Lung (tissue), 12 donors: Measurements from ENCODE around the gene ERICH6. TPM values are rescaled to one million over a fixed set of nuclear protein-coding genes. Genes with fewer than 3 reads are reported as not detected.

ENCODE experiments used
- ATAC-seq: fragments of 200-7000 bp; cut with Tn5 transposase; one replicate; pipeline ENCODE4 v1.9.1; 2020; ENCODE audit warnings: moderate number of reproducible peaks; ENCODE audit not compliant: insufficient read depth, low FRiP score
- DNase-seq, 3 donors: peaks; one replicate each; pipeline ENCODE4 v3.0.0-alpha.2; 2013 to 2017
- H3K27ac ChIP-seq, 2 donors: one replicate each; pipeline ENCODE4 v1.5.1; 2013; ENCODE audit warnings: mild to moderate bottlenecking in 2 of 2, moderate library complexity in 2 of 2, control low read depth in 1 of 2, inconsistent platforms in 1 of 2, low read depth in 1 of 2, low read length in 1 of 2
- H3K27me3 ChIP-seq, 3 donors: one replicate each; pipeline ENCODE4 v1.5.1; 2013; ENCODE audit warnings: low read length in 2 of 3; ENCODE audit not compliant: control insufficient read depth in 3 of 3, insufficient read depth in 3 of 3
- H3K36me3 ChIP-seq, 4 donors: one replicate each; pipeline ENCODE4 v1.5.1; 2013; ENCODE audit warnings: low read length in 4 of 4, mild to moderate bottlenecking in 1 of 4, moderate library complexity in 1 of 4; ENCODE audit not compliant: control insufficient read depth in 4 of 4, insufficient read depth in 4 of 4
- H3K4me1 ChIP-seq, 5 donors: one replicate each; pipeline ENCODE4 v1.5.1; 2013; ENCODE audit warnings: low read length in 5 of 5, mild to moderate bottlenecking in 2 of 5, moderate library complexity in 1 of 5; ENCODE audit not compliant: control insufficient read depth in 5 of 5, insufficient read depth in 5 of 5
- H3K4me3 ChIP-seq: one replicate; pipeline ENCODE4 v1.5.1; 2013; ENCODE audit warnings: mild to moderate bottlenecking, control low read depth, moderate library complexity
- H3K9ac ChIP-seq, 2 donors: one replicate each; pipeline ENCODE4 v1.5.1; 2013; ENCODE audit warnings: low read length in 2 of 2, control low read depth in 1 of 2; ENCODE audit not compliant: insufficient read depth in 1 of 2
- H3K9me3 ChIP-seq, 4 donors: one replicate each; pipeline ENCODE4 v1.5.1; 2013; ENCODE audit warnings: low read length in 3 of 4, mild to moderate bottlenecking in 1 of 4, moderate library complexity in 1 of 4; ENCODE audit not compliant: control insufficient read depth in 4 of 4, insufficient read depth in 3 of 4
- CTCF ChIP-seq: IDR thresholded peaks from 2 replicates; pipeline ENCODE4 v1.5.1; 2012; ENCODE audit warnings: mild to moderate bottlenecking; ENCODE audit errors: control extremely low read depth, extremely low read depth
- WGBS, 2 donors: extraction: QIAGEN DNeasy Blood & Tissue Kit; methylation state at CpG; one replicate each; pipeline ENCODE4 v1.1.7; 2013; 5-methylcytosine and 5-hydroxymethylcytosine counted together
- polyA plus RNA-seq, 2 donors: library from polyadenylated mRNA; stranded (reverse); fragments of 200-250 nt; gene quantifications; one replicate each; pipeline ENCODE4 v1.2.1, GENCODE V29; 2013
- total RNA-seq, 2 donors: library from RNA; depleted of rRNA in 1 of 2; stranded (reverse); fragments of >200 nt in 1 of 2; gene quantifications; one replicate each; pipeline ENCODE4 v1.2.1, GENCODE V29; 2014 to 2021
- donor health status: control.
- donor health status: control.
- donor health status: Bipolar disorder and iron deficiency.
- donor health status: healthy.
- donor health status: DM: yes; HTN: yes; CAD: no.

Gene ERICH6
- total and polyA plus RNA-seq, 4 donors = 0.49 TPM; not detected in 3

DNA sequence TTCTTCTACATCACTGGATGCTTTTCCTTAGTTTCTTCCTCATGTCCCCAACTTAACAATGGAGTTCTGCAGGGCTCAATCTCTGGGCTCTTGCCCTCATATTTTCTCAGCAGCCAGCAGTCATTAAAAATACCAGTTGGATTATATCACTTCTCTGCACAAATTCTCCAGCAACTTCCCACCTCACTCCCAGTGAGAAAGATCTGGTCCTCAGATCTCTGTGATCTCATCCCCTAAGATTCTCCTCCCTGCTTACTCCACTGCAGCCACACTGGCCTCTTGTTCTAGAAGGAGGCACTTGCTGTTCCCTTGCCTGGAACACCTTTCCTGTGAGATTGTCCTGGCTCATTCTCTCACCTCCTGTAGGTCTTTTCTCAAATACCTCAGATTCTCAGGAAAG lies 6.1 kb downstream of the ERICH6 start:
- DNase-seq (no peak), ATAC-seq (no peak)
- H3K9ac ChIP-seq = no peak overlapping the region
- peaks cover 0 to 3% (median 0%) of the 10 kb centered on the region in 4 donors for H3K9me3 ChIP-seq
- H3K27me3 ChIP-seq = no peaks in the 10 kb centered on the region
- H3K36me3 ChIP-seq = no peaks in the 10 kb centered on the region
- H3K4me1 ChIP-seq = peaks cover 0 to 2% (median 0%) of the 10 kb centered on the region in 5 donors
- H3K4me3 ChIP-seq = no peak overlapping the region
- H3K27ac ChIP-seq = no peak overlapping the region
- no peak for TF ChIP-seq CTCF

- Histone ChIP-seq H3K27ac (no peak overlapping the region), H3K9me3 (peaks cover 0 to 3% (median 0%) of the 10 kb centered on the region in 4 donors), H3K36me3 (no peaks in the 10 kb centered on the region), H3K4me1 (no peaks in the 10 kb centered on the region), H3K4me3 (no peak overlapping the region), H3K27me3 (no peaks in the 10 kb centered on the region), H3K9ac (no peak overlapping the region)
- TF ChIP-seq CTCF = no peak
- DNase-seq (no peak), ATAC-seq (no peak)
- 92 to 94% methylated on average over 2 of the region's 2 CpGs for WGBS, 2 donors
These were observed 12.2 kb downstream of the ERICH6 start for GRCh38 chr3:150691414-150692040.

DNA sequence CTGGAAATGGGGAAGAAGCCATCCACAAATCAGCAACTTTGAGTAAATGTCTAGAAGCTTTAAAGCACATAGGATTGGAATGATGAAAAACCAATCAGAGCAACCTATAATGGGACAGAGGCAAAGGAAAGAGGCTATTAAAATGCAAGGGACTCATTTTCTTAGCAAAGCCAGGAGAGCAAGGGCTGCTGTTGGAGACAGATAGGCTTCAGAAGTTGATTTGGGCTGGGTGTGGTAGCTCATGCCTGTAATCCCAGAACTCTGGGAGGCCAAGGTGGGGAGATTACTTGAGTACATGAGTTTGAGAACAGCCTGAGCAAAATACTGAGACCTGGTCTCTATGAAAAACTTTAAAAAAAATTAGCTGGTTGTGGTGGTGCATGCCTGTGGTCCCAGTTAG lies 16.1 kb downstream of the ERICH6 start:
- ATAC-seq (no peak), DNase-seq (no peak)
- H3K4me1 ChIP-seq = no peaks in the 10 kb centered on the region
- no peaks in the 10 kb centered on the region for H3K27me3 ChIP-seq
- no peak overlapping the region for H3K4me3 ChIP-seq
- TF ChIP-seq CTCF = no peak
- H3K36me3 ChIP-seq = no peaks in the 10 kb centered on the region
- no peak overlapping the region for H3K9ac ChIP-seq
- no peak overlapping the region for H3K27ac ChIP-seq
- H3K9me3 ChIP-seq = no peaks in the 10 kb centered on the region

DNA sequence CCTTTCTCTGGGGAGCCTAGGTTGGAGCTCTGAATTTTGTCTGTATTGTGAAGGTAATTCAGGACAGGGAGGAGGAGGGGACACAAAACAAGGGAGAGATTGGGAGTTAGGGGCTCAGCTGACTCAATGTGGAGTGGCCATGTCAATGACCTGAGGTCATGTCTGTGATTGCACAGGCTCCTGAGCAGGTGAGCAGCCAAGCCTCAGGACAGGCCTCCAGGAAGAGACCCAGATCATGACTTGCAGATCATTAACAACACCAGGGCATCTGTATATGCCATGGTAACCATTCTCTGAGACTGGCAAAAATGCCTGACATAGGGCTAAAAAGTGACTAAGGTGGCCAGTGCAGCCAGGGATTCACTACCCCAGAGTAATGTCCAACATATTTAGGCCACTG lies 20.9 kb downstream of the ERICH6 start:
- DNase-seq = no peak
- H3K27me3 ChIP-seq = no peaks in the 10 kb centered on the region
- TF ChIP-seq CTCF = no peak
- ATAC-seq = no peak
- H3K4me1 ChIP-seq = no peaks in the 10 kb centered on the region
- H3K9ac ChIP-seq = no peak overlapping the region
- H3K4me3 ChIP-seq = no peak overlapping the region
- no peaks in the 10 kb centered on the region for H3K9me3 ChIP-seq
- H3K36me3 ChIP-seq = no peaks in the 10 kb centered on the region
- no peak overlapping the region for H3K27ac ChIP-seq
